Small intestine (tissue), 7 donors: Measurements from ENCODE around the gene GLYATL1B. TPM values are rescaled to one million over a fixed set of nuclear protein-coding genes. Genes with fewer than 3 reads are reported as not detected.
"Not testable (repeated sequence)": the region's sequence is repeated elsewhere in the genome, so short reads cannot be mapped to it uniquely, and the experiment has no call there.

Experiments
- DNase-seq, 2 donors: peaks; one replicate each; pipeline versions ENCODE4 v3.0.0 to v3.0.0-alpha.2; 2013
- FAIRE-seq: peaks from 2 replicates; lab custom pipeline; 2012; peaks lifted over from hg19 to GRCh38; lab: Jason Lieb, UNC
- H3K27ac ChIP-seq, 3 donors: one replicate each; pipeline ENCODE4 v1.5.1; 2013; ENCODE audit warnings: low read length in 2 of 3, mild to moderate bottlenecking in 2 of 3, control low read depth in 1 of 3, inconsistent platforms in 1 of 3, low read depth in 1 of 3, moderate library complexity in 1 of 3
- H3K27me3 ChIP-seq, 3 donors: one replicate each; pipeline ENCODE4 v1.6.1; 2013; ENCODE audit warnings: low read length in 3 of 3, inconsistent platforms in 1 of 3; ENCODE audit not compliant: control insufficient read depth in 3 of 3, insufficient read depth in 3 of 3
- H3K36me3 ChIP-seq, 3 donors: one replicate each; pipeline ENCODE4 v1.6.1; 2013; ENCODE audit warnings: low read length in 3 of 3, inconsistent platforms in 1 of 3, low read depth in 1 of 3, mild to moderate bottlenecking in 1 of 3, moderate library complexity in 1 of 3; ENCODE audit not compliant: control insufficient read depth in 3 of 3, insufficient read depth in 2 of 3
- H3K4me1 ChIP-seq, 3 donors: one replicate each; pipeline ENCODE4 v1.6.1; 2013; ENCODE audit warnings: low read length in 2 of 3, inconsistent platforms in 1 of 3, low read depth in 1 of 3, mild to moderate bottlenecking in 1 of 3, moderate library complexity in 1 of 3; ENCODE audit not compliant: control insufficient read depth in 3 of 3, insufficient read depth in 2 of 3
- H3K4me3 ChIP-seq, 3 donors: one replicate each; pipeline ENCODE4 v1.5.1; 2013; ENCODE audit warnings: low read length in 3 of 3, control low read depth in 1 of 3, inconsistent platforms in 1 of 3, low read depth in 1 of 3, mild to moderate bottlenecking in 1 of 3, moderate library complexity in 1 of 3
- H3K9me3 ChIP-seq, 2 donors: one replicate each; pipeline ENCODE4 v1.6.1; 2013; ENCODE audit warnings: low read depth in 1 of 2, low read length in 1 of 2; ENCODE audit not compliant: control insufficient read depth in 2 of 2, insufficient read depth in 1 of 2
- WGBS, 3 donors: extraction: QIAGEN DNeasy Blood & Tissue Kit; methylation state at CpG; one replicate each; pipeline ENCODE4 v1.1.7; 2013; 5-methylcytosine and 5-hydroxymethylcytosine counted together
- polyA plus RNA-seq, 4 donors: library from polyadenylated mRNA; stranded (reverse) in 3 of 4; unstranded in 1 of 4; fragments of 200-250 nt in 3 of 4; fragments of 120-200 nt in 1 of 4; gene quantifications; one replicate each; pipeline versions ENCODE4 v1.2.1 to v1.2.3, GENCODE V29; 2013
- donor health status: healthy with polysubstance abuse.
- donor health status: control.
- donor health status: control.
- donor health status: Bipolar disorder and iron deficiency.
- donor health status: healthy.

GLYATL1B gene
- polyA plus RNA-seq, 4 donors: 0.06 TPM; not detected in 3

DNA sequence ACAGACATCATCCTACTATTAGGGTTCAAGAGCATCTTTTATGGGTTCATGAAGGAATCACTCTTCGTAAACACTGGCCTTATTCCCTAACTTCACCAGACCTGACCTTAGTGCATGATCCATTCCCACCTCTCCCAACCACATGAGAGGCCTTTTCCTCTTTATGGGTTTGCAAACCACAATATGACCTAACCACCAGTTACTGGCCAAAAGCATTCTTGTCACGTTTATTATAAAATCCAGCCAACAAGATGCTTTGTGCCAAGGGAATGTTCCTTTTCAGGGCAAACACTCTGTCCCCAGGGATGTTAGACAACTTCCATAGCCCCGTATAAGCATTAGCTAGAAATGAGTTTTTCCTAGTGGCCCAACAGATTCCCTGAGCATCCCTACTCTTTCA, 26.0 kb upstream of the GLYATL1B start:
- peaks cover 0 to 29% (median 5%) of the 10 kb centered on the region in 3 donors for H3K27me3 ChIP-seq
- H3K4me1 ChIP-seq, H3K36me3 ChIP-seq, DNase-seq, FAIRE-seq, H3K27ac ChIP-seq, H3K4me3 ChIP-seq, H3K9me3 ChIP-seq: not testable (repeated sequence)
- WGBS, 3 donors: 60 to 69% (median 63%) methylated on average over 3 of the region's 3 CpGs

DNA sequence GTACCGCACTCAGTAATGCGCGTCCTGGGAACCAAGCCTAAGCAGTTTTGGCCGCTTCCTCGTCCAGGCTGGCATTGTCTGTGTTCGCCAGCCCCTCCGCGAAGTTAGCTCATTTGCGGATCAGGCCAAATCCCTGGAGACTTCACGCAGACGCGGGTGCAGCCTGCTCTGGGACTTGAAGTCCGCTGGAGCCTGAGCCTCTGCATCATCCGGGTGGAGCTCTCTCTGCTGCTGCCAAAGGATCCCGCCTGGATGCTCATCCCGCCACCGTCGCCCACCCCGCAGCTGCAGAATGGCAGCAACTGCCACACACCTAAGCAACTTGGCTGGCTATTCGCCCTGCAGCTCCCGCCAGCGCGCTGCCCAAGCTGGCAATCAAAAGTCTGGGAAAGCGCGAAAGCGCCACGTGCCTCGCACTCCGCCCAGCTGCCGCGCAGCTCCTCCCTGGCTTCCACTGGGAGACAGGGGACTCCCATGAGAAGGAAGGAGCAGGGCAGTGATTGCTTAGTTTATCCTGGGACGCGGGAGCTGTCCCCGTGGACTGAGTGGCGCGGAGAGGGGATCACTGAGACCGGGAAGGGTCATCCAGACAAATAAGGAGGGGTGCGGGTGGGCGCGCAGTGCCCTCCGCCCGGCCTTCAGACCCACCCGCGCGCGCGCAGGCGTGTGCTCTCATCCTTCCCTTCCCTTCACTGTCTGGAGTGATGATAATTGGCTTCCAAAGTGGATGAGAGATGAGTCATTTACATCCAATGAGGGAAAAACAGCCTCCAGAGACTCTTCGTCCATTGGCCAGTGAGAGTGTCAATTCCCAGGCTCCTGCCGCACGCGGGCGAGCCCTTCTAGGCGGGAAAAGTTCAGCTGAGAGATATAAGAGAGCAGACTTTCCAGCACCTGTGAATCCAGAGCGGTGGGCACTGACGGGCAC, 23.2 kb upstream of the GLYATL1B start:
- Histone ChIP-seq H3K36me3 (no peaks in the 10 kb centered on the region), H3K27me3 (peaks cover 0 to 33% (median 5%) of the 10 kb centered on the region in 3 donors), H3K4me3 (no peak overlapping the region), H3K9me3 (peaks cover 0 to 3% of the 10 kb centered on the region in 2 donors), H3K4me1 (no peaks in the 10 kb centered on the region), H3K27ac (no peak overlapping the region)
- FAIRE-seq (no peak), DNase-seq (peak in 1 of 2 donors; percentile 23)
- WGBS, 3 donors: 50 to 57% (median 52%) methylated on average over 55 to 56 of the region's 56 CpGs

DNA sequence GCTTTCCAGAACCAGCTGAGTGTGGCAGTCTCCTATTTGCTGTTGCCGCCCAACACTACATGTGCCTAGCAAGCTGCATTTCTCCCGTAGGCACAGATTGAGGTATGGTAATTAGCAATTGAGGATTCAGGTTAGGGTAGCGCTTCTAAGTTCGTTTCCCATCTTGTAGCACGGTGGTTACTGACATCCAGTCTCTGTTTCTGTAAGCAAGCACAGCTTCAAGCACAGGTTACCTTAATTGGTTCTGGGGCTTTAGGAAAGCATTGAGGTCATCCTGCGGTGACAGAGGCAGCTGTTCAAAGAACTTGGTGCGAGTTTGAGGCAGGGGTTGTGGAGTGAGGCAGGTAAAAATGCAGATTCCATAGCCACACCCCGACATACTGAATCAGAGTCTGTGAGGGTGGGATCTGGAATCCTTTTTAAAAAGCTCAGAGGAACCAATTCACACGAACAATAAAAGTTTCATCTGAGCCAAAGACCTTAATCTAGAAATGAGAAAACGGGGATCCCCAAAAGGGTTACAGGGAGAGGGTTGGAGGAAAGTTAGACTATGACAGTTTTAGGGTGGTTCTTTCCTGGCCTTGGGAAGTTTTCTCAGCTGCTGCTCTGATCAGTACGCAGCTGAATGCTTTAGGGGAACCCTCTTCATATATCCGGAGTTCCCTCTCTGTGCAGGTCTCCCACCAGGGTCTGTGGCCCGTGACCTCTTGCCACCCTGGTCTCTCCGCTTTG, 21.9 kb upstream of the GLYATL1B start:
- H3K4me3 ChIP-seq, H3K27ac ChIP-seq, FAIRE-seq, H3K36me3 ChIP-seq, DNase-seq, H3K9me3 ChIP-seq, H3K4me1 ChIP-seq: not testable (repeated sequence)
- H3K27me3 ChIP-seq: peaks cover 0 to 33% (median 5%) of the 10 kb centered on the region in 3 donors
- 73 to 79% (median 76%) methylated on average over 14 of the region's 14 CpGs for WGBS, 3 donors

DNA sequence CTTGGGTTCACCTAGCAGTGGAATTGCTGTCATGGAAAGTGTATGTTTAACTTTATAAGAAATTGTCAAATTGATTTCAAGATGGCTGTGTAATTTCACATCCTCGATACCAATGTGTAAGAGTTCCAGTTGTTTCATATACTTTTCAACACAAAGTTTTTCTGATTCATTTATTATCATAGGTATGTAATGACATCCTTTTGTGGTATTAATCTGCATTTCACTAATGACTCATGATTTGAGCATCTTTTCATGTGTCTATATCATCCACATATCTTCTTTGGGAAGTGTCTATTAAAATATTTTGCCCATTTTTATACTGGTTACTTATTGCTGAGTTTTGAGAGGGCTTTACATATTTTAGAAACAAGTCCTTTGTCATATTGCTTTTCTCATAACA, 17.0 kb upstream of the GLYATL1B start:
- 70 to 76% (median 74%) methylated on average over 1 of the region's 1 CpG for WGBS, 3 donors
- Histone ChIP-seq H3K27ac (no peak overlapping the region), H3K4me3 (no peak overlapping the region), H3K27me3 (peaks cover 0 to 11% (median 2%) of the 10 kb centered on the region in 3 donors), H3K4me1 (no peaks in the 10 kb centered on the region), H3K36me3 (no peaks in the 10 kb centered on the region), H3K9me3 (no peaks in the 10 kb centered on the region)
- FAIRE-seq (no peak), DNase-seq (no peak)

DNA sequence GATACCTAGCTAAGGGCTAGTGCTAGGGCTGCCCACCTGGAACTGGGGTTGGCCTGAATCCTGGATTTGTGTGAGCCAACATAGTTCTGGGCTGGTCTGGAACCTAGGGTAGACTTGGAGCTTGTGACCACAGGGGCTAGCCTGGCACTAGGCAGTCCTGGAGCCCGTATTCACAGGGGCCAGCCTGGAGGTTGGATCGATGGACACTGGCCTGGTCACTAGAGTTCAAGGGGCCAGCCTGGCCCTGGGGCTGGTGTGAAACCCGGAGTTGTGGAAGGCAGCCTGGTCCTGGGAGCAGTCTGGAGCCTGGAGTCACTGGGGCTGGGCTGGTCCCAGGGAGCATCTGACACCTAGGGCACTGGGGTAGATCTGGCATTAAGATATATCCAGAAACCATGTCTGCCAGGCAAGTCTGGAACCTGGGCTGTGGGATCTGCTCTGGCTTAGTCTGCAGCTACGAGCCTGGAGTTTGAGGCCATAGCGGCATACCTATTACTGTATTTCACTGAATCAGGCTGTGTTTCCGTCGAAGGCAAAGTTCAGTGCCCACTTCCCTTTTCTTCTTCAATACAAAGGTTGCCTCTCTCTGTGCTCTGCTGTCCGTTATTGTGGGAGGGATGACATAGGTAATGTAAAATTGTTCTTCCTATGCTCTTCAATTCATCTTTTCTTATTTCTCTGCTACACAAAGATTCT, 9.1 kb upstream of the GLYATL1B start:
- DNase-seq (no peak), FAIRE-seq (no peak)
- Histone ChIP-seq H3K27ac (no peak overlapping the region), H3K4me3 (no peak overlapping the region), H3K36me3 (no peaks in the 10 kb centered on the region), H3K4me1 (no peaks in the 10 kb centered on the region), H3K9me3 (peaks cover 0 to 5% of the 10 kb centered on the region in 2 donors), H3K27me3 (no peaks in the 10 kb centered on the region)
- 78 to 87% (median 79%) methylated on average over 8 of the region's 8 CpGs for WGBS, 3 donors

DNA sequence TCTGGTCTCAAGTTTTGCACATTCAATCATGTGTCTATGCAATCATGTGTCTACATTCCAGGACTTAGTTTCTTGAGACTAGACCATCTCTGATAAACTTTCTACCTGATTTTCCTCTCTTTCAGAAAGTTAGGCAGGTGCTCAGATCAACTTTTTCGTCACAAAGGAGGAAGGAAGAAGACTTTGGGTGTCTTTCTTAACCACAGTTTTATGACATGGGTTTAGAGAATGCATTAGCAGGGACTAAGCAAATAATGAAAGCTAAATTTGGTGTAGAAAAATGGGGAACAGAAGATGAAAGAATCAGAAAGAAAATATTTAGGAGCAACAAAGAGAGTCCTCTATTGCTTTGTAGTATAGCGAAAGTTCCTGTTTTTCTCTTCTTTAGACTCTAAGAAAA, 7.7 kb upstream of the GLYATL1B start:
- Histone ChIP-seq H3K4me3 (no peak overlapping the region), H3K27me3 (no peaks in the 10 kb centered on the region), H3K36me3 (no peaks in the 10 kb centered on the region), H3K9me3 (peaks cover 0 to 5% of the 10 kb centered on the region in 2 donors), H3K27ac (no peak overlapping the region), H3K4me1 (no peaks in the 10 kb centered on the region)
- 54 to 82% (median 61%) methylated on average over 2 of the region's 2 CpGs for WGBS, 3 donors
- DNase-seq (no peak), FAIRE-seq (no peak)

DNA sequence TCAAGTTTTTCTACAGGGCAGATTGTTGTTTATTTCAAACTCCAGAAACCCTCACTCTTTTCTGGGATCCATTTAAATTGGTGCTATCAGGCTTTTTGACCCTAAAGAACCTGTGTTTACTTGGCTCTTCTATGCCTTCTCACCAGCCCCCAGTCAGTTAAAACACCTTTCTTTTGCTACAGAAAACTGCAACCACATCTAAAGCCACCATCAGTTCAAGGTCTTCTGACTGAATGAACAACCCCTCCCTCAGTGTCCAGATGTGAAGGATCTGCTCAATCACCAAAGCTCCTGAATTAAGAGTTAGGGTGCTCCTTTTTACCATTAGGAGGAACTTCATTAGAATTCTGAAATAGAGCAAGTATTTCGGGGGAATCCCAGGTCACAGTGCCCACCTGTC, 7.0 kb upstream of the GLYATL1B start:
- no peaks in the 10 kb centered on the region for H3K27me3 ChIP-seq
- no peak for FAIRE-seq
- WGBS, 3 donors: 76 to 97% (median 86%) methylated on average over 1 of the region's 1 CpG
- DNase-seq: no peak
- H3K4me1 ChIP-seq: no peaks in the 10 kb centered on the region
- peaks cover 0 to 5% of the 10 kb centered on the region in 2 donors for H3K9me3 ChIP-seq
- no peak overlapping the region for H3K4me3 ChIP-seq
- no peaks in the 10 kb centered on the region for H3K36me3 ChIP-seq
- no peak overlapping the region for H3K27ac ChIP-seq

DNA sequence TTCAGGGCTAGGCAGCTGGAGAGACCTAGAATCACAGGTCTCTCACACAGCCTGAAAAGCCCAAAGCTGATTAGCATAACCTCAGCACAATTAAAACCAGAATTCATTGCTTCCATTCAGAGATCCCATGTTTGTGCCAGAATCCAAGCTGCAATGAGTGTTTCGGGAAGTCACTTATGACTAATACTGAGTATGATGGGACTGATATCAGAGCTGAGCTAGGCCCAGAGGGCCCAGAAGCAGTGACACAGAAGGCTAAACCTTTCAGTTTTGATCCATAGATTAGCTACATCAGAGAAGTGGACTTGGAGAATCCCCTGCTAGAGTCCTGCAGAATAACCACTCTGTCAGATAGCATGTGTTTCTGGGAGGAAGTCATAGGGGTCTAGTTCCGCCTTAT, 5.7 kb upstream of the GLYATL1B start:
- WGBS, 3 donors: 91 to 100% (median 97%) methylated on average over 2 of the region's 2 CpGs
- not testable (repeated sequence) for DNase-seq, H3K27ac ChIP-seq, H3K4me1 ChIP-seq, FAIRE-seq, H3K27me3 ChIP-seq, H3K36me3 ChIP-seq, H3K4me3 ChIP-seq, H3K9me3 ChIP-seq
